SU-DHL-6 (cell line): Measurements from ENCODE around the gene PPP2R5B.

Experiments
- H2AFZ ChIP-seq: fragments of 200-600 bp; sonication (generic); 2 replicates; pipeline ENCODE4 v1.6.1; 2014; ENCODE audit warnings: low read depth, mild to moderate bottlenecking, moderate library complexity, mixed read lengths, antibody characterized with exemption, low read length; ENCODE audit not compliant: severe bottlenecking
- H3F3A ChIP-seq: fragments of 200-600 bp; shearing (Covaris generic); 2 replicates; pipeline ENCODE4 v1.6.0; 2016; ENCODE audit warnings: antibody characterized with exemption, mild to moderate bottlenecking; ENCODE audit not compliant: insufficient read depth
- H3K27ac ChIP-seq: fragments of 200-600 bp; sonication (generic); 2 replicates; pipeline ENCODE4 v1.5.1; 2016; ENCODE audit warnings: low read depth, mild to moderate bottlenecking, low read length, moderate library complexity, mixed read lengths
- H3K27me3 ChIP-seq: fragments of 200-600 bp; sonication (generic), shearing (Covaris generic); 2 replicates; pipeline ENCODE4 v1.6.0; 2014; ENCODE audit warnings: mild to moderate bottlenecking, low read length
- H3K36me3 ChIP-seq: fragments of 200-600 bp; sonication (generic); 2 replicates; pipeline ENCODE4 v1.6.1; 2014; ENCODE audit warnings: mild to moderate bottlenecking, low read length, mixed read lengths
- H3K4me2 ChIP-seq: fragments of 300-600, 200-600 bp; shearing (Covaris generic), sonication (generic); 2 replicates; pipeline ENCODE4 v1.6.0; 2014; ENCODE audit warnings: low read length, low read depth, mild to moderate bottlenecking; ENCODE audit not compliant: poor library complexity, severe bottlenecking
- H3K4me3 ChIP-seq: fragments of 200-600 bp; sonication (generic); 2 replicates; pipeline ENCODE4 v1.5.1; 2014; ENCODE audit warnings: antibody characterized with exemption, low read length, mild to moderate bottlenecking, mixed read lengths; ENCODE audit not compliant: insufficient read depth, poor library complexity, severe bottlenecking
- H3K79me2 ChIP-seq: fragments of 200-600 bp; sonication (generic); 2 replicates; pipeline ENCODE4 v1.6.1; 2014; ENCODE audit warnings: mild to moderate bottlenecking, low read length, moderate library complexity; ENCODE audit not compliant: insufficient read depth
- H3K9ac ChIP-seq: fragments of 200-600 bp; sonication (generic); 2 replicates; pipeline ENCODE4 v1.7.0; 2014; ENCODE audit warnings: mild to moderate bottlenecking, low read length
- H3K9me2 ChIP-seq: fragments of 200-600 bp; sonication (generic); replicated peaks from 2 replicates; pipeline ENCODE4 v1.6.1; 2014; ENCODE audit warnings: low read length; ENCODE audit not compliant: insufficient read depth
- H3K9me3 ChIP-seq: fragments of 200-600 bp; sonication (generic); 2 replicates; pipeline ENCODE4 v1.6.1; 2014; ENCODE audit warnings: low read length, mixed read lengths; ENCODE audit not compliant: insufficient read depth
- H4K20me1 ChIP-seq: fragments of 200-600 bp; sonication (generic); 2 replicates; pipeline ENCODE4 v1.6.1; 2014; ENCODE audit warnings: low read depth, mild to moderate bottlenecking, antibody characterized with exemption, low read length, moderate library complexity, mixed read lengths
- EZH2phosphoT487 ChIP-seq: fragments of 200-600 bp; sonication (generic), shearing (Covaris generic); conservative IDR thresholded peaks from 2 replicates; pipeline ENCODE4 v1.6.1; 2018; ENCODE audit warnings: mild to moderate bottlenecking, antibody characterized with exemption, low read length, moderate library complexity, mixed read lengths
- TF ChIP-seq, protein P1 (sequence below): fragments of 200-600 bp; sonication (generic); IDR thresholded peaks from one replicate; pipeline ENCODE4 v1.5.1; 2017; ENCODE audit warnings: antibody characterized with exemption, mild to moderate bottlenecking, low read length, moderate library complexity; ENCODE audit not compliant: insufficient read depth, poor library complexity, severe bottlenecking

The PPP2R5B gene

DNA sequence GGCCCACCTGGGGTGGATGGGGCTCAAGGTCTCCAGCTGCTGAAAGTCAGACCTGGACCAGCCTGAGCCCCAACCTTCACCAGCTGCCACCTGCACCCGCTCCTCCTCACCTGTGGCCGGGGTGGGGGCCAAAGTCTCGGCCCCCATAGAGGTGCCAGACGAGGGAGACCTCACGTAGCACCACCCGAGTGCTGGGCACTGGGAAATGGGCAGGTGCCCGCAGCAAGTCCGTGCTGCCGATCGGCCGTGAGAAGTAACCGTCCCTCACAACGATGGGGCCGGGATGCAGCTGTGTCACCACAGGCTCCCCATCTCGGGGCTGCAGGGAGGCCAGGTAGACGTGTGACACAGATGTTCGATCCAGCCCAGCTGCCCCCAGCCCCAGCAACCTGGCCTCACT, 23.7 kb upstream of the PPP2R5B start:
- no peak for TF ChIP-seq EZH2phosphoT487
- TF ChIP-seq, protein P1, sequence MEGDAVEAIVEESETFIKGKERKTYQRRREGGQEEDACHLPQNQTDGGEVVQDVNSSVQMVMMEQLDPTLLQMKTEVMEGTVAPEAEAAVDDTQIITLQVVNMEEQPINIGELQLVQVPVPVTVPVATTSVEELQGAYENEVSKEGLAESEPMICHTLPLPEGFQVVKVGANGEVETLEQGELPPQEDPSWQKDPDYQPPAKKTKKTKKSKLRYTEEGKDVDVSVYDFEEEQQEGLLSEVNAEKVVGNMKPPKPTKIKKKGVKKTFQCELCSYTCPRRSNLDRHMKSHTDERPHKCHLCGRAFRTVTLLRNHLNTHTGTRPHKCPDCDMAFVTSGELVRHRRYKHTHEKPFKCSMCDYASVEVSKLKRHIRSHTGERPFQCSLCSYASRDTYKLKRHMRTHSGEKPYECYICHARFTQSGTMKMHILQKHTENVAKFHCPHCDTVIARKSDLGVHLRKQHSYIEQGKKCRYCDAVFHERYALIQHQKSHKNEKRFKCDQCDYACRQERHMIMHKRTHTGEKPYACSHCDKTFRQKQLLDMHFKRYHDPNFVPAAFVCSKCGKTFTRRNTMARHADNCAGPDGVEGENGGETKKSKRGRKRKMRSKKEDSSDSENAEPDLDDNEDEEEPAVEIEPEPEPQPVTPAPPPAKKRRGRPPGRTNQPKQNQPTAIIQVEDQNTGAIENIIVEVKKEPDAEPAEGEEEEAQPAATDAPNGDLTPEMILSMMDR, result no peak
- H3K9me2 ChIP-seq, result no peaks in the 10 kb centered on the region
- H3K9ac ChIP-seq, result no peak overlapping the region
- H3K4me2 ChIP-seq, result no peak overlapping the region
- H3F3A ChIP-seq, result no peaks in the 10 kb centered on the region
- no peaks in the 10 kb centered on the region for H3K27me3 ChIP-seq
- no peak overlapping the region for H3K4me3 ChIP-seq
- no peaks in the 10 kb centered on the region for H3K36me3 ChIP-seq
- H4K20me1 ChIP-seq, result no peaks in the 10 kb centered on the region
- H3K27ac ChIP-seq, result no peak overlapping the region
- H3K9me3 ChIP-seq, result no peaks in the 10 kb centered on the region
- H3K79me2 ChIP-seq, result no peaks in the 10 kb centered on the region
- no peak overlapping the region for H2AFZ ChIP-seq

DNA sequence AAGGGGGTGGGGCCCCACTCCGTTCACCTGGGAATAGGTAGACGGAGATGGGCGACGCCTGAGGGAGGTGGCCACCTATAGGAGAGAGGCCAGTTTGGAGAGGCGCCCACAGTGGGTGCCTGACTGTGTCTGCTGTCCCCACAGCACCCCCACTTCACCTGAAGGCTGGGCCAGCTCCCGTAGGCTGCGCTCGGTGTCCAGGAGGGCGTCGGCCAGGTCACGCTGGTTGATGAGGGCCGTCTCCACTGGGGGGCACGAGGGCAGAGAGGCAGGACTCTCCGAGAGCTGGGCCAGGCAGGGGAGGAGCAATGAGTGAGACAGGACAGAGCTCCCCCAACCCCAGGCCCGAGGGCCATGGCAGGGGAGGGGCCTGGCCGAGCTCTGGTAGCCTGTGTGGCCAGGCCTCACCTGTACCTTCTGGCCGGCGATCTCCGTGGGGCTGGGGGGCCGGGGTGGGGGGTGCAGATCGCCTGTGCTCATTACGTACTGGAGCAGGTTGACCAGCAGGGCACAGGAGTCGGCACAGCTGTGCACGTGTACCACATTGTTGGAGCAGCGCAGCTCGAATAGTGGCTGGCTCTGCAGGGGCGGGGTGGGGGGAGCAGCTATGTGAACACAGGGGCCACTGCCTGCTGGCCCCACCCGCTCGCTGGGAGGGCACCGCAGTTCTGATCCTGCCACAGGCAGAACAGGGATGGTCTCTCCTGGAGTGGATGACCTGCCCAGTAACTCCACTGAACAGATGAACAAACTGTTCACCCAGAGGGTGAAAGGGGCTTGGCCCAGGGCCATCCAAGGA, 22.2 kb upstream of the PPP2R5B start:
- Histone ChIP-seq H4K20me1 (no peaks in the 10 kb centered on the region), H3K4me3 (no peak overlapping the region), H3K79me2 (no peaks in the 10 kb centered on the region), H2AFZ (no peak overlapping the region), H3K27me3 (no peaks in the 10 kb centered on the region), H3K9me3 (no peaks in the 10 kb centered on the region), H3K36me3 (no peaks in the 10 kb centered on the region), H3K9ac (no peak overlapping the region), H3K4me2 (no peak overlapping the region), H3K27ac (no peak overlapping the region), H3F3A (no peaks in the 10 kb centered on the region), H3K9me2 (no peaks in the 10 kb centered on the region)
- TF ChIP-seq EZH2phosphoT487, result no peak
- TF ChIP-seq, protein P1, result no peak

DNA sequence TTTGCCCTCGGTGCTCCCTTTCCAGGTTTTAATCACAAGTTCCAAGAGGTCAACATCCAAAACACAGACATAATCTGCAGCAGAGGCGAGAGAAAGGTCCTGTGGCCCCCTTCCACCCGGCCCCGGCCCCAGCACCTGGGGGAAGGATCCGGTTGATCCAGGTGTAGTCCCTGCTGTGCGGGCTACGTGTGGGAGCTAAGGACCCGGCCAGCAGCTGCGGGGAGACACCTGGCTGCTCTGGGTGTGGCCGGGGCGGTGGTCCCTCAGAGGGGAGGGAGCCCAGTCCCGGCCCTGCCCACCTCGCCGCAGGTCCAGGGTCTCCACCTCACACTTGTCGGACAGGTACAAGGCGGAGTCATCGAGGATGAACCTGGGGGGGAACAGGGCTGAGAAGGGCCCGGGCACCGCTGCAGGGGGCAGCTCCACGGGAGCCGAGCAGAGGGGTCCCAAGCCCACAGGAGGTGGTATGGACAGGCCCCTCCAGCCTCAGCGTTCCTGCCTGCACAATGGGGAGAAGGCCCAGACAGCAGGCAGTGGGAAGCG, 21.1 kb upstream of the PPP2R5B start:
- no peaks in the 10 kb centered on the region for H4K20me1 ChIP-seq
- no peaks in the 10 kb centered on the region for H3K9me3 ChIP-seq
- no peaks in the 10 kb centered on the region for H3K79me2 ChIP-seq
- no peak overlapping the region for H3K9ac ChIP-seq
- no peak for TF ChIP-seq EZH2phosphoT487
- TF ChIP-seq, protein P1, result no peak
- H3K4me2 ChIP-seq, result no peak overlapping the region
- H3F3A ChIP-seq, result no peaks in the 10 kb centered on the region
- no peak overlapping the region for H3K4me3 ChIP-seq
- no peaks in the 10 kb centered on the region for H3K36me3 ChIP-seq
- no peak overlapping the region for H3K27ac ChIP-seq
- no peaks in the 10 kb centered on the region for H3K27me3 ChIP-seq
- H3K9me2 ChIP-seq, result no peaks in the 10 kb centered on the region
- H2AFZ ChIP-seq, result no peak overlapping the region
